SK-N-SH (cell line): ENCODE measurements around the gene LYZL6. TPM values are rescaled to one million over a fixed set of nuclear protein-coding genes. Genes with fewer than 3 reads are reported as not detected.

Experiments used
- CTCF ChIA-PET: fragments of 300-600, 350-600 bp; formaldehyde crosslinking; extraction: SDS; loops from one replicate; lab custom pipeline; 2021; lab: Yijun Ruan, JAX
- POLR2A ChIA-PET: fragments of 350-600 bp; sonication (Branson Sonifier 250); formaldehyde crosslinking; extraction: SDS; loops from one replicate; lab custom pipeline; 2020; ENCODE audit warnings: antibody characterized with exemption, inconsistent platforms; lab: Yijun Ruan, JAX
- DNase-seq: peaks from one replicate; pipeline ENCODE4 v3.0.0; 2012
- H2AFZ ChIP-seq: fragments of 200-600 bp; sonication (generic); 2 replicates; pipeline ENCODE4 v1.8.1; 2016; ENCODE audit warnings: antibody characterized with exemption, mild to moderate bottlenecking, low read depth
- H3F3A ChIP-seq: fragments of 200-600 bp; sonication (generic); replicated peaks from 2 replicates; pipeline ENCODE3; 2016; ENCODE audit warnings: antibody characterized with exemption, mild to moderate bottlenecking; ENCODE audit not compliant: insufficient read depth
- H3K27ac ChIP-seq, 2 experiments: fragments of 200-500 bp in 1 of 2; fragments of 200-600 bp in 1 of 2; sonication (Bioruptor generic) in 1 of 2; sonication (generic), shearing (Covaris generic) in 1 of 2; 2 replicates each; pipeline versions ENCODE4 v1.5.1 to v1.6.1; 2014 to 2016; ENCODE audit warnings: low read depth in 2 of 2, inconsistent platforms in 1 of 2, low read length in 1 of 2, mild to moderate bottlenecking in 1 of 2, mixed read lengths in 1 of 2
- H3K27me3 ChIP-seq: fragments of 200-600 bp; sonication (generic), shearing (Covaris generic); 2 replicates; pipeline ENCODE4 v1.6.1; 2016; ENCODE audit warnings: mixed run types; ENCODE audit not compliant: insufficient read depth
- H3K36me3 ChIP-seq, 2 experiments: fragments of 200-500 bp in 1 of 2; fragments of 200-600 bp in 1 of 2; sonication (Bioruptor generic) in 1 of 2; sonication (generic) in 1 of 2; replicated peaks in 1 of 2; 2 replicates each; pipeline versions ENCODE3 to v1.5.1; 2014 to 2016; ENCODE audit warnings: low read length in 1 of 2, mild to moderate bottlenecking in 1 of 2; ENCODE audit not compliant: insufficient read depth in 2 of 2, control insufficient read depth in 1 of 2
- H3K4me1 ChIP-seq, 2 experiments: fragments of 200-500 bp in 1 of 2; fragments of 200-600 bp in 1 of 2; sonication (Bioruptor generic) in 1 of 2; sonication (generic), shearing (Covaris generic) in 1 of 2; 2 replicates each; pipeline versions ENCODE4 v1.5.1 to v1.6.1; 2014 to 2016; ENCODE audit warnings: low read depth in 1 of 2, low read length in 1 of 2, mixed run types in 1 of 2; ENCODE audit not compliant: insufficient read depth in 2 of 2, control insufficient read depth in 1 of 2
- H3K4me2 ChIP-seq: fragments of 200-600 bp; sonication (generic), shearing (Covaris generic); 2 replicates; pipeline ENCODE4 v1.6.1; 2017; ENCODE audit warnings: mixed run types
- H3K4me3 ChIP-seq, 2 experiments: fragments of 200-500 bp in 1 of 2; fragments of 200-600 bp in 1 of 2; sonication (Bioruptor generic) in 1 of 2; sonication (generic), shearing (Covaris generic) in 1 of 2; 2 replicates each; pipeline versions ENCODE4 v1.5.1 to v1.8.1; 2014 to 2016; ENCODE audit warnings: low read depth in 2 of 2, inconsistent platforms in 1 of 2, low read length in 1 of 2, mild to moderate bottlenecking in 1 of 2, mixed read lengths in 1 of 2, moderate library complexity in 1 of 2
- H3K79me2 ChIP-seq: fragments of 200-600 bp; sonication (generic); 2 replicates; pipeline ENCODE4 v1.8.1; 2017; ENCODE audit warnings: mild to moderate bottlenecking; ENCODE audit not compliant: insufficient read depth
- H3K9ac ChIP-seq: fragments of 200-600 bp; sonication (generic); 2 replicates; pipeline ENCODE4 v1.6.1; 2017; ENCODE audit warnings: mixed run types
- H3K9me2 ChIP-seq: fragments of 200-600 bp; sonication (generic); 2 replicates; pipeline ENCODE4 v1.6.1; 2017; ENCODE audit warnings: mixed run types
- H3K9me3 ChIP-seq: fragments of 200-600 bp; sonication (generic); 2 replicates; pipeline ENCODE4 v1.6.1; 2017; ENCODE audit warnings: mixed run types, mild to moderate bottlenecking, moderate library complexity
- H4K20me1 ChIP-seq: fragments of 200-600 bp; sonication (generic); 2 replicates; pipeline ENCODE4 v1.6.1; 2017; ENCODE audit warnings: mild to moderate bottlenecking, mixed run types; ENCODE audit not compliant: insufficient read depth
- ELF1 ChIP-seq: IDR thresholded peaks from 2 replicates; pipeline ENCODE4 v1.4.0; 2012
- EP300 ChIP-seq, 2 experiments: IDR thresholded peaks; 2 replicates each; pipeline versions ENCODE4 v1.4.0 to v1.6.1; 2012; ENCODE audit warnings: borderline replicate concordance in 1 of 2, low read depth in 1 of 2, low read length in 1 of 2
- FOSL2 ChIP-seq: IDR thresholded peaks from 2 replicates; pipeline ENCODE4 v1.4.0; 2012; ENCODE audit warnings: low read depth, mild to moderate bottlenecking, moderate library complexity, borderline replicate concordance
- FOXJ3 ChIP-seq: sonication (generic); formaldehyde crosslinking; IDR thresholded peaks from 2 replicates; pipeline ENCODE4 v1.5.1; 2020; ENCODE audit warnings: mild to moderate bottlenecking, missing genetic modification reagents
- MEF2A ChIP-seq: IDR thresholded peaks from 2 replicates; pipeline ENCODE4 v1.4.0; 2012; ENCODE audit warnings: low read depth, borderline replicate concordance
- NFIC ChIP-seq: IDR thresholded peaks from 2 replicates; pipeline ENCODE4 v1.4.0; 2012; ENCODE audit warnings: borderline replicate concordance
- POLR2AphosphoS5 ChIP-seq: IDR thresholded peaks from 2 replicates; pipeline ENCODE4 v1.6.1; 2012; ENCODE audit warnings: low read depth, low read length
- RAD21 ChIP-seq: IDR thresholded peaks from 2 replicates; pipeline ENCODE4 v1.6.1; 2012; ENCODE audit warnings: mild to moderate bottlenecking, low read length
- RFX5 ChIP-seq: IDR thresholded peaks from 2 replicates; pipeline ENCODE4 v1.6.1; 2012; ENCODE audit warnings: mild to moderate bottlenecking, improper control_type of control experiment, low read length
- SIN3A ChIP-seq: IDR thresholded peaks from 2 replicates; pipeline ENCODE4 v1.6.1; 2012; ENCODE audit warnings: low read depth, mild to moderate bottlenecking, low read length, moderate library complexity, borderline replicate concordance
- SMC3 ChIP-seq: IDR thresholded peaks from 2 replicates; pipeline ENCODE4 v1.6.1; 2012; ENCODE audit warnings: low read depth, low read length, improper control_type of control experiment
- TAF1 ChIP-seq: IDR thresholded peaks from 2 replicates; pipeline ENCODE4 v1.6.1; 2012; ENCODE audit warnings: low read depth, mild to moderate bottlenecking, low read length, moderate library complexity, borderline replicate concordance
- USF1 ChIP-seq: IDR thresholded peaks from 2 replicates; pipeline ENCODE4 v1.4.0; 2012; ENCODE audit warnings: low read depth, borderline replicate concordance
- YY1 ChIP-seq: IDR thresholded peaks from 2 replicates; pipeline ENCODE4 v1.4.0; 2012; ENCODE audit warnings: low read depth, mild to moderate bottlenecking
- WGBS: methylation state at CpG from one replicate; pipeline ENCODE4 v1.1.6; 2017; ENCODE audit warnings: low lambda C conversion rate; 5-methylcytosine and 5-hydroxymethylcytosine counted together
- polyA plus RNA-seq, 3 experiments: library from polyadenylated mRNA; depleted of rRNA; stranded (reverse); fragments of >200 nt; gene quantifications; 2 replicates each; pipeline ENCODE4 v1.2.3, GENCODE V29; 2012
- TF ChIP-seq, protein P1 (sequence below): IDR thresholded peaks from 2 replicates; pipeline ENCODE4 v1.4.0; 2012; ENCODE audit warnings: low read depth, borderline replicate concordance
- TF ChIP-seq, protein P2 (sequence below): fragments of 150-350 bp; IDR thresholded peaks from 2 replicates; pipeline ENCODE4 v1.6.1; 2016; ENCODE audit warnings: mild to moderate bottlenecking, low read depth, low read length
- TF ChIP-seq, protein P3 (sequence below): fragments of 200-600 bp; sonication (generic); IDR thresholded peaks from 2 replicates; pipeline ENCODE4 v1.6.1; 2017; ENCODE audit warnings: antibody characterized with exemption, mild to moderate bottlenecking, moderate library complexity

The LYZL6 gene
- polyA plus RNA-seq, 1 of the 3 experiments (the other 2 are of a cell fraction): not detected

- Histone ChIP-seq H3K27me3 (peaks cover 48% of the 10 kb centered on the region; the same call in 1 of the 2 replicates), H2AFZ (no peak overlapping the region), H3K9ac (no peak overlapping the region), H3K79me2 (no peaks in the 10 kb centered on the region), H3K36me3 (no peaks in the 10 kb centered on the region), H3K4me2 (no peak overlapping the region), H4K20me1 (no peaks in the 10 kb centered on the region), H3K4me3 (no peak overlapping the region), H3K9me3 (no peaks in the 10 kb centered on the region), H3K4me1 (no peaks in the 10 kb centered on the region), H3K27ac (no peak overlapping the region), H3F3A (no peaks in the 10 kb centered on the region), H3K9me2 (no peaks in the 10 kb centered on the region)
- 19% methylated on average over 2 of the region's 3 CpGs for WGBS
- ChIA-PET POLR2A (no interaction called here), CTCF (interaction anchor here (0.9 to 2.3 kb wide), 6 partner anchors 11 to 501 kb away, joined by 3 to 7 read pairs (median 4); no protein-coding TSS in a partner anchor)
- no peak for DNase-seq
- TF ChIP-seq MEF2A (no peak), NFIC (no peak), EP300 (IDR thresholded peaks at IDR 0.05; ENCODE audit: borderline replicate concordance in 1 of 2, low read depth in 1 of 2, low read length in 1 of 2) (no peak), FOXJ3 (CRISPR knock-in tag) (no peak), YY1 (no peak), POLR2AphosphoS5 (no peak), RAD21 (no peak)
- TF ChIP-seq, protein P1, sequence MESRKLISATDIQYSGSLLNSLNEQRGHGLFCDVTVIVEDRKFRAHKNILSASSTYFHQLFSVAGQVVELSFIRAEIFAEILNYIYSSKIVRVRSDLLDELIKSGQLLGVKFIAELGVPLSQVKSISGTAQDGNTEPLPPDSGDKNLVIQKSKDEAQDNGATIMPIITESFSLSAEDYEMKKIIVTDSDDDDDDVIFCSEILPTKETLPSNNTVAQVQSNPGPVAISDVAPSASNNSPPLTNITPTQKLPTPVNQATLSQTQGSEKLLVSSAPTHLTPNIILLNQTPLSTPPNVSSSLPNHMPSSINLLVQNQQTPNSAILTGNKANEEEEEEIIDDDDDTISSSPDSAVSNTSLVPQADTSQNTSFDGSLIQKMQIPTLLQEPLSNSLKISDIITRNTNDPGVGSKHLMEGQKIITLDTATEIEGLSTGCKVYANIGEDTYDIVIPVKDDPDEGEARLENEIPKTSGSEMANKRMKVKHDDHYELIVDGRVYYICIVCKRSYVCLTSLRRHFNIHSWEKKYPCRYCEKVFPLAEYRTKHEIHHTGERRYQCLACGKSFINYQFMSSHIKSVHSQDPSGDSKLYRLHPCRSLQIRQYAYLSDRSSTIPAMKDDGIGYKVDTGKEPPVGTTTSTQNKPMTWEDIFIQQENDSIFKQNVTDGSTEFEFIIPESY: no peak
- TF ChIP-seq, protein P2, sequence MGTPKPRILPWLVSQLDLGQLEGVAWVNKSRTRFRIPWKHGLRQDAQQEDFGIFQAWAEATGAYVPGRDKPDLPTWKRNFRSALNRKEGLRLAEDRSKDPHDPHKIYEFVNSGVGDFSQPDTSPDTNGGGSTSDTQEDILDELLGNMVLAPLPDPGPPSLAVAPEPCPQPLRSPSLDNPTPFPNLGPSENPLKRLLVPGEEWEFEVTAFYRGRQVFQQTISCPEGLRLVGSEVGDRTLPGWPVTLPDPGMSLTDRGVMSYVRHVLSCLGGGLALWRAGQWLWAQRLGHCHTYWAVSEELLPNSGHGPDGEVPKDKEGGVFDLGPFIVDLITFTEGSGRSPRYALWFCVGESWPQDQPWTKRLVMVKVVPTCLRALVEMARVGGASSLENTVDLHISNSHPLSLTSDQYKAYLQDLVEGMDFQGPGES: no peak
- TF ChIP-seq, protein P3, sequence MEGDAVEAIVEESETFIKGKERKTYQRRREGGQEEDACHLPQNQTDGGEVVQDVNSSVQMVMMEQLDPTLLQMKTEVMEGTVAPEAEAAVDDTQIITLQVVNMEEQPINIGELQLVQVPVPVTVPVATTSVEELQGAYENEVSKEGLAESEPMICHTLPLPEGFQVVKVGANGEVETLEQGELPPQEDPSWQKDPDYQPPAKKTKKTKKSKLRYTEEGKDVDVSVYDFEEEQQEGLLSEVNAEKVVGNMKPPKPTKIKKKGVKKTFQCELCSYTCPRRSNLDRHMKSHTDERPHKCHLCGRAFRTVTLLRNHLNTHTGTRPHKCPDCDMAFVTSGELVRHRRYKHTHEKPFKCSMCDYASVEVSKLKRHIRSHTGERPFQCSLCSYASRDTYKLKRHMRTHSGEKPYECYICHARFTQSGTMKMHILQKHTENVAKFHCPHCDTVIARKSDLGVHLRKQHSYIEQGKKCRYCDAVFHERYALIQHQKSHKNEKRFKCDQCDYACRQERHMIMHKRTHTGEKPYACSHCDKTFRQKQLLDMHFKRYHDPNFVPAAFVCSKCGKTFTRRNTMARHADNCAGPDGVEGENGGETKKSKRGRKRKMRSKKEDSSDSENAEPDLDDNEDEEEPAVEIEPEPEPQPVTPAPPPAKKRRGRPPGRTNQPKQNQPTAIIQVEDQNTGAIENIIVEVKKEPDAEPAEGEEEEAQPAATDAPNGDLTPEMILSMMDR: no peak
These were observed 39.1 kb upstream of the LYZL6 start for GRCh38 chr17:35982409-35983191.

DNA sequence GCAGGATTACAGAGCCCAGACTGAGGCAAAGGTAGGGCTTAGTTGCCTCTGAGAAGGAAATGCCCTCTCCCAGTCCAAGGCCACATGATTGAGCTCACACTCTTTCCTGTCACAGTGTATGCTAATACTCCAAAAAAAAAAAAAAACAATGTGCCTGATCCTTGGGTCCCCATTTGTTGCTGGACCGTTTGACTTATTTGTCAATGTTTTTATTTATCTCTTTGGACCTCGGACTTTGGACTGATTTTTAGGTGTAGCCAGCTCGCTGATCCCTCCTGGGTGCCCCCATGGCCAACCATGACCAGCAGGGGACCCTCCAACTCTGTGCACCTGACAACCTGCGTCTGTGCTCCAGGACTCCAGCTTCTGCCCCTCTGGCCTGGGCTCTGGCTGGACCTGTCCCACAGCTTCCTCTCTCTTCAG is 38.4 kb upstream of the LYZL6 start:
- DNase-seq: no peak
- Histone ChIP-seq H3K36me3 (no peaks in the 10 kb centered on the region), H3K4me1 (no peaks in the 10 kb centered on the region), H3K27ac (no peak overlapping the region), H3K9me2 (no peaks in the 10 kb centered on the region), H3K27me3 (peaks cover 48% of the 10 kb centered on the region; the same call in 1 of the 2 replicates), H3K4me3 (no peak overlapping the region), H3K9me3 (no peaks in the 10 kb centered on the region), H2AFZ (no peak overlapping the region), H3K79me2 (no peaks in the 10 kb centered on the region), H3K4me2 (no peak overlapping the region), H3K9ac (no peak overlapping the region), H4K20me1 (no peaks in the 10 kb centered on the region), H3F3A (no peaks in the 10 kb centered on the region)
- ChIA-PET CTCF (interaction anchor here (0.7 to 2.3 kb wide), 7 partner anchors 10 to 501 kb away, joined by 3 to 7 read pairs (median 4); no protein-coding TSS in a partner anchor), POLR2A (no interaction called here)
- WGBS: 11% methylated on average over 4 of the region's 4 CpGs
- TF ChIP-seq USF1 (no peak), RFX5 (no peak), ELF1 (no peak), YY1 (no peak), POLR2AphosphoS5 (no peak), SIN3A (no peak), FOSL2 (no peak), TAF1 (no peak), SMC3 (no peak)
- TF ChIP-seq, protein P1: no peak
